ENCODE measurements around the gene COL6A6. TPM values are rescaled to one million over a fixed set of nuclear protein-coding genes. Genes with fewer than 3 reads are reported as not detected.

Gene COL6A6
- total RNA-seq (2014; rRNA removed) = not detected in 2 replicates
- polyA plus RNA-seq (2012) = 0.05 TPM

DNA sequence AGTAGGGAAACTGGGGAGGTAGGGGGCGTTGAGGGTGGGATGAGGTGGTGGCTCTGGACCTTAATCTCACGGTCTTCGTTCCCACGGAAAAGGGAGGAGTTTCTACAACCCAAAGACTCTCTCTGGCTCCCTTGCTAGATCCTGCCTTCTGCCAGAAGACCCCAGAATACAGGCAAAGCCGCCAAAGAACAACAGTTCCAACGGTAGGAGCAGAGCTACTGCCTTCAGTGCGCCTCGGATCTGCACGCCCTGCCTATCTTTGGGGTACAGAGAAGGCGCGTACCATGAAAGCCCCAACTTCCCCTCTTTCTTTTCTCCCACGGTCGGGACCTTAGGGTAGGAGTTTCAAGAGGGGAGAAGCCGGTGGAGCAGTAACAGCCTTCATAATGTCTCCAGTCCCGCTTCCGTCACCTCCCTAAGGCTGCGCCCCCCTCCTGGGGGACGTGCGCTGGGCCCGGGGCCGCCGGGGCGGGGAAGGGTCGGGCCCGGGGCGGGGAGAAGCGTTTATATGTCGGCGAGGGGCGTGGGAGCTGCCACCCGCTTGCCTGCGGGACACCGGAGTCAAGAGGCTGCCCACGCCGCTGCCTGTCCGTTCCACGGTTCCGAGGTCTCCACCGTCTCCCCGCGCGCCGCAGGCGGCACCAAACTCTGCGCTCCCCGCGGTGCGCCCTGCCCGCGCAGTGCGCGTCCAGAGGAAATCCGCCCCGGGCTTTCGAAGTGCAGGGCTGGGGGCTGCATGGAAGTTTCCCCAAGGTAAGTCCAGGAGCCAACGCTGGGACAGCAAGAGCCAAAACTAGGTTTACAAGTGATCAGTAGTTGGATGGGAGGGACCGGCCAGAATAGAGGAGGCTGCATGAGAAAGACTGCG is at the start of gene COL6A6:
Gene COL6A6 (plus strand): TSS at position 533 of the 868 bp plus-strand sequence. CDS start 43,188 bp downstream, outside the sequence.
- DNase-seq (ENCODE audit: low read depth) = no peak

GRCh38 chr3:130468311-130468710 is 48.7 kb upstream of the COL6A6 start:
- DNase-seq (ENCODE audit: low read depth) = no peak

DNA sequence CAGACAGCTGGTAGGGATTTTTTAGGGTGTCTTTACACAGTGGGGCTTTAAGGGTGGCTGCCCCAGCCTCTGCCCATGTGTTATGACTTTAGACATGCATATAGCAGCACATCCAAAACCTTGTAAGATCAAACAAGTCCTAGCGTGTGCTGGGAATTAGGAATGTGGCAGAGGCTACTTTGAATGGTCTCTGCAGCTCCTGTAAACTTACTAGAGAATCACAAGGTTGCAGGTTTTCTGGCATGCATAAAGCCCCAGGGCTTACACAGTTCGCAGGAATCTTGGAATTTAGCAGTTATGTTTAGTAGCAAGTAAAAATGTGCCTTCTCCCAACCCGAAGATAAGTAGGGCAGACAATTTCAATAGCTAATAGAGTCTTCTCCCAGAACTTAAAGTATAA is 46.9 kb upstream of the COL6A6 start:
- DNase-seq (ENCODE audit: low read depth) = no peak

- no peak for DNase-seq (ENCODE audit: low read depth)
These were observed 43.6 kb upstream of the COL6A6 start for GRCh38 chr3:130473416-130473815.

DNA sequence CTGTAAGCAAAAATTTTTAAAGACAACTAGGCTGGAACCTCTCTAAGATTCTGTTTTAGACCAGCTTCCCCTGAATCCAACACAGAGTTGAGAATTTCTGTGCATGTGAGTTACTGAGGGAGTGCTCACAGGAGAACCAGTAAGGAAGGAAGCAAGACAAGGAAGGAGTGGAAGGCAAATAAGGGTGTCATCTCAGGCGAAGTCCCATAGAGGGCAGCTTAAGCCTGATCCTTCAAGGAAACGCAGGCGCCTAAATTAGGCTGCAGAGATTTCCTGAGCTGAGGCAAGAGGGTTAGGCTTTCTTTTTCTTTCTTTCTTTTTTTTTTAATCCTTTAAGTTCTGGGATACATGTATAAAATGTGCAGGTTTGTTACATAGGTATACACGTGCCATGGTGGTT is 36.2 kb upstream of the COL6A6 start:
- DNase-seq (ENCODE audit: low read depth) = peak; percentile 54

DNA sequence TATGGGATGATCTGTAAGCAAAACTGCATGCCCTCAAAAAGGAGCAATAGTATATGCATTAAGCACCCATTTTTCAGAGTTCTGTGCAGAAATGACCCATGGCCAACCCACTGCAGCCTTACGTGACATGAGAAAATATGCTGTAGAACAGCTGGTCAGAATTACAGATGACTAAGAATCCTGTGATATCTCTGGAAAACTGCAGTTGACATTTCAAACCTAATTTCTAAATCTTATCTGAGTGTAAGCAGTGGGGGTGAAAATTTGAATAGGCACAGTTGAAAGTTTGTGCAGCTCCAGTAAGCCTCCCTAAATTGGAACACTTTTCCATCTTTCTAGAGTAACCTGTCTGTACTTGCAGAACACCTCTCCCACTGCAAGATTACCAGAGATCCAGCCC is 28.7 kb upstream of the COL6A6 start:
- peak; percentile 61 for DNase-seq (ENCODE audit: low read depth)

DNA sequence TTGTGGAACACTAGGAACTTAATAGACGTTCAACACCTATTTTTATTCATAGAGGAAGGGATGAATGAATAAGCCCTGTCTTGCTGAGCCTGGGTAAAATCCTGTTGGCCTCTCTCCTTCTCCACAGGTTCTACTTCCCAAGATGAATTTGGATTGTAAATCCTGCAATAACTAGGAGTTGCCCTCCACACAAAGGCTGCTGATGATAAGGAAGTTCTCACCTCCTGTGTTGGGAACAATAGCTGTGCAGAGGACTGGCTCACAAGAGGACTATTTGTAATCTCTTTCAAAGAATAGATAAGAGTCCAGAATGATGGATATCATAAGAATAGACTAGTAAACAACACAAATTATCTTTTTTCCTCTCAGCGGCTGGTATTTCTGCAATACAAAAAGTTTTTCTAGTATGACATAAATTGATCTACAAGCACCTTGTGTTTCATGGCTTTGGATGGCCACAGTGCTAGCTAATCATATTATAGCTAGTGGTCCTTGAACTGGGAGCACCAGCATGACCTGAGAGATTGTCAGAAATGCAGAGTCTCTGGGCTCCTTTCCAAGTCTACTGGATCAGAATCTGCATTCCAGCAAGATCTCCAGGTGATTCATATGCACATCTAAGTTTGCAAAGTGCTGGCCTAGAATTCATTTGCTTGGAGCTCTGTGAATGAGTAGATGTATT is 28.1 kb upstream of the COL6A6 start:
- DNase-seq (ENCODE audit: low read depth) = no peak

GRCh38 chr3:130490241-130490640 is 26.7 kb upstream of the COL6A6 start:
- DNase-seq (ENCODE audit: low read depth) = peak; percentile 38

DNA sequence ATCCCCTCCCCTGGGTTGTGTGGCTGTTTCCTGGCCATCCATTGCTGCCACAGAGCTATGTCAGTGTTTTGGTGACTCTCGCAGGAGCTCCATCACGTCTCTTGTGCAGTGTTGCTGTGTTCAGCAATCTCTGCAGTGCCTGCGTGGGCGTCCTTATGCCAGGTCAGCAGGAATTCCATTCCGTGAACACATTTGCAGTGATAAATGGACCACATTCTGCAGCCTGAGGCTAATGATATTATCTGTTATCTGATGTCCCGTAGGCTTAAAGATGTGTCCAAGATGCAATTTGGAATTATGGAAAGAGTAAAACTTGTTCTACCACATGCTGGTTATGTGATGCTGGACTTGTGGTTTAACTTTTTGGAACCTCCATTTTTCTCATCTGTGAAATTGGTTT is 25.5 kb upstream of the COL6A6 start:
- DNase-seq (ENCODE audit: low read depth) = no peak

DNA sequence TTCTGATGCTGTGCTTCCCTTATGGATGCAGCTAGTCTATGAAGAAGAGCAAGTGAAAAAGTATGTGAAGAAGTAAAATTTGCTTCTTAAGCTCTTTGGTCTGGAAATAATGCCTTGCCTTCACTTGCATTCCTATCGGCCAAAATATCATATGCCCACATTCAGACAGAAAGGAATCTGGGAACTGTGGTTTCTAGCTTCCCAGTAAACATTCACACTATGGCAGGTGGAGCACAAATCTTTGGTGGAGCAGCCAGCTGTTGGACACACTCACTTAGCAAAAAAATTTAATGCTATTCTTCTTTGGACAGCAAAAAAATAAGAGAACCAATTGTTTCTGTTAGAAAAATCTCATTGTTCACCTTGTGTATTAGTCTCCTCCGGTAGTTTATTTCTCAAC is 12.3 kb upstream of the COL6A6 start:
- peak; percentile 53 for DNase-seq (ENCODE audit: low read depth)

GRCh38 chr3:130506031-130506430 is 10.9 kb upstream of the COL6A6 start:
- DNase-seq (ENCODE audit: low read depth) = no peak

- DNase-seq (ENCODE audit: low read depth) = no peak
These were observed 9.2 kb upstream of the COL6A6 start for GRCh38 chr3:130507746-130508145.

GRCh38 chr3:130509008-130509407 is 8.0 kb upstream of the COL6A6 start:
- no peak for DNase-seq (ENCODE audit: low read depth)

- DNase-seq (ENCODE audit: low read depth) = no peak
These were observed 2.3 kb upstream of the COL6A6 start for GRCh38 chr3:130514681-130515080.

DNA sequence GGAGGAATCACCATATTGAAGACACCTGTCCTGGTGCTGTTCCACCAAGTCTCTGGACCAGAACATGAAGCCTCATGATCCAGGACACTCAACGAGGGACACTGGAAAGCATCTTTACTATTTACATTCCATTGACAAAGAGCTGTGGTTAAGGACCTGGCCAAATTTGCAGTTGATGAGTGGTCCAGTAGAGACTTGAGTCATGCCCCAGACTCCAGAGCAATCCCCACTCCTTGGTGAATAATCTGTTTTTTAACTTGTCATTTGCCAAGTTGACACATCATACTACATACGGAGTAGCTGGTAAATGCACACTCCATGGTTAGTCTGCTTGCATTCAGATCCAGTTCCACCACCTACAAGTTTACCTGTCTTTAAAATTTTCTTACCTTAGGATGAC is 1.2 kb upstream of the COL6A6 start:
- no peak for DNase-seq (ENCODE audit: low read depth)

- no peak for DNase-seq (ENCODE audit: low read depth)
These were observed 625 bp downstream of the COL6A6 start for GRCh38 chr3:130517602-130518001.

- no peak for DNase-seq (ENCODE audit: low read depth)
These were observed 2.8 kb downstream of the COL6A6 start for GRCh38 chr3:130519754-130520153.

DNA sequence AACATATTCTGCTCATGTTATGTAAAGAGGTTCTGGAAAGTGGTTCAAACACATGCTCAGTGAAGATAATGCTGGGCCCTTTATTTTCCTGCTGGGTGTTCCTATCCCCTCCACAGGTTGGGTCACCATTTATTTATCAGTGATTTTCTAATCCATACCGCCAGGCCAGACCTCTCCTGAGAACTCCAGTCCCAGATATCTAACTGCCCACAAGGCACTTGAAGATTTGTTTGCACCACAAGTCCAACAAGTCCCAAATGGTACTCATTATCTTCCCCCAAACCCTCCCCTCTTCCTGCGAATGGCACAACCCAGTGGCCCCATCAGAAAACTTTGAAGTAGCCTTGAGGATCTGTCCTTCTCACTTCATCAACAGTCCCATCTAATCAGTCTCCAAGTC is 5.4 kb downstream of the COL6A6 start:
- no peak for DNase-seq (ENCODE audit: low read depth)

- DNase-seq (ENCODE audit: low read depth) = no peak
These were observed 10.4 kb downstream of the COL6A6 start for GRCh38 chr3:130527426-130527825.

- no peak for DNase-seq (ENCODE audit: low read depth)
These were observed 11.1 kb downstream of the COL6A6 start for GRCh38 chr3:130528120-130528519.

GRCh38 chr3:130529486-130530215 is 12.7 kb downstream of the COL6A6 start:
- no peak for DNase-seq (ENCODE audit: low read depth)

DNA sequence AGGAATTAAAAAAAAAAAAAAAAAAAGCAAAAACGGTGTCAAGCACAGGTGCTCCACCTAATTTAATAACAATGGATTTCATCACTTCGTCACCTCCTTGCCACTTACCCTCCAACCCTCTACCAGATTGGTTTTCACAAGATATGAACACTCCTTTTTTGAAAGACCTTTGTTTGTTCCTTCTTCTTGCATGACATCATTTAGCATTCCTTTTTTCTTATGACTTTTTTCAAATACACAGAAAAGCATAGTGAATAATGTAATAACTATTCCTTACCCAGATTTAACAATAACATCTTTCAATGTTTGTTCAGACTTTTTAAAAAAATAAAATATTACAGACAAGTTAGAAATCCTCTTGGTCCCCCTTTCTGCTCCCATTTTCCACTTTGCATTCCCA is 16.3 kb downstream of the COL6A6 start:
- no peak for DNase-seq (ENCODE audit: low read depth)
